CD4-positive, alpha-beta T cell treated with Interleukin-6 at 100 ng/mL for 8 hours (primary cell): ENCODE measurements around the gene NDOR1.
"Not testable (repeated sequence)": the region's sequence is repeated elsewhere in the genome, so short reads cannot be mapped to it uniquely, and the experiment has no call there.

Experiments
- DNase-seq: peaks from one replicate; pipeline ENCODE4 v3.0.0-alpha.2; 2020; ENCODE audit warnings: mixed read lengths, low spot score

Gene NDOR1

DNA sequence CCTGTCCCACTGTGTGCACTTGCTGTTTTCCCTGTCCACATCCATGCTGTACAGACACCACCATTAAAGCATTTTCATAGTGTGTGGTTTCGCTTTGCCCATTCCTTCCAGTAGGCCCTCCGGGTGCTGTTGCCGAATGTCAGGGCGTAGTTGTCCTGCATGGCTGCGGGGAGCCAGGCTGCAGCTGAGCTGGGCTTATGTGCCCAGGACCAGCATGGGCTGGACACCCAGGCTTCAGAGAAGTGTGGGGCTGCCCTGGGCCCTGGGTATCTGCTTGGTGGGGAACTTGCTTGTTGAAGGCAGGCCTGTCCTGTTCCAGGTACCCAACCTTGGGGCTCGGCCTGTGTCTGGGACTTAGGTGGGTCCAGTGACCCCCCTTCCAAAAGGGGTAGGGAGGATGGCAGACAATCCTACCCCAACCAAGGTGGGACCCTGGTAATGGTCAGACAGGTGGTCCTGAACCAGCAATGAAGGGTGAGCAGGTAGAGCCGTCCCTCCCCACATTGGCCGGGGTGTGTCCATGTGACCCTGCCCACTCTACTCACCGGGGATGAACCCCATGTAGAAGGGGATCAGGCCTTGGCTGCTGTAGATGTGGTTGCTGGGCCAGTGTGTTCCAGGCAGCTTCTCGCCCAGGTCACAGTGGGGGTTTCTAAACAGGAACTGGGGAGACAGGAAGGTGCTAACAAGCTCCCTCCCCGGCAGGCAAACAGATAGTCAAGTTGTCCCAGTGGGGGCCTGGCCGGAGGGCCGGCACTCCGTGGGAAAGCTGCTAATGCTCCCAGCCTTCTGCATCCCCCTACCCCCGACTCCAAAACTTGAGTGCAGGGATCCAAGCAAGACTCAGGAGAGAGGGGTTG lies 38.4 kb downstream of the NDOR1 start:
- no peak for DNase-seq

DNA sequence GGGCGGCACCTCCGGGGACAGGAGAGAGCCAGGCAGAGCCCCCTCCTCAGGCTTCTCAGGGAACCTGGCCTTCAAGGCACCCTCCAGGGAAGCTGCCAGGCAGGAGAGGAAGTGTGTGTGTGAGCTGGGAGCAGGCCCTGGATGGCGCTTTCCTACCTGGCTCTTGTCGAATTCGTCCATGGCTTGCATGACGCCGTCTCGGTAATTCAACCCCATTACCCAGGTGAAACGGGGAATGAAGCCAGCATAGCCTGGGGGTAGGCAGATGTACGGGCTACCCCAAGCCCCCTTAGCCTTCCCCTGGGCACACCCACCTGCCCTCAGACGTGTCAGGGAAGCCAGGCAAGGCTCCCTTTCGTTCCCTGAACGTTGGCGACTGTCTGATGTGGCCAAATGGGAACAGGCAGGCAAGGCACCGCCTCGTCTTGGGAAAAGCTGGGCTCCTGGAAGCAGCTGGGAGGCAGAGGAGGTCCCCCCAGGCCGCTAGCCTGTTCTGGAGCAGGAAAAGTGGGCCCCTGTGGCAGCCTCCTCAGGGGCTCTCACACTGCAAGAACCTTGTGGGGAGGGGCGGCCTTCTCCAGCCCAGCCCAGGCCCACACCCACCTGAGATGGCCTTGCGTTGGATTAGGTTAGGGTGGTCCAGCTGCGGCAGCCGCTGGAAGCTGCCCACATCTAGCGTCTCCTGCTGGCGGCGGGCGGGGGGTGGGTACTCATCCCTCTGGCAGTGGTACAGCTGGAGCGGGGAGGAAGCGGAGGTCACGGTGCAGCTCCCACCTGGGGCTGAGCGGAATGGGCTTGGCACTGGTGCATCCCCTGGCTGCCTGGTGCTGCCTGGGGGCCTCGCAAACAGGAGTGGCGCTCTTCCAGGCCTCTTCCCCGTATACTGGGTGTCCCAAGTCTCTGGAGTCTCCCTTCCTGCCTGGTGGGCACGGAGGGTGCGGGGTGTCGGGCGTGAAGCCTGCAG lies 39.3 kb downstream of the NDOR1 start:
- no peak for DNase-seq

DNA sequence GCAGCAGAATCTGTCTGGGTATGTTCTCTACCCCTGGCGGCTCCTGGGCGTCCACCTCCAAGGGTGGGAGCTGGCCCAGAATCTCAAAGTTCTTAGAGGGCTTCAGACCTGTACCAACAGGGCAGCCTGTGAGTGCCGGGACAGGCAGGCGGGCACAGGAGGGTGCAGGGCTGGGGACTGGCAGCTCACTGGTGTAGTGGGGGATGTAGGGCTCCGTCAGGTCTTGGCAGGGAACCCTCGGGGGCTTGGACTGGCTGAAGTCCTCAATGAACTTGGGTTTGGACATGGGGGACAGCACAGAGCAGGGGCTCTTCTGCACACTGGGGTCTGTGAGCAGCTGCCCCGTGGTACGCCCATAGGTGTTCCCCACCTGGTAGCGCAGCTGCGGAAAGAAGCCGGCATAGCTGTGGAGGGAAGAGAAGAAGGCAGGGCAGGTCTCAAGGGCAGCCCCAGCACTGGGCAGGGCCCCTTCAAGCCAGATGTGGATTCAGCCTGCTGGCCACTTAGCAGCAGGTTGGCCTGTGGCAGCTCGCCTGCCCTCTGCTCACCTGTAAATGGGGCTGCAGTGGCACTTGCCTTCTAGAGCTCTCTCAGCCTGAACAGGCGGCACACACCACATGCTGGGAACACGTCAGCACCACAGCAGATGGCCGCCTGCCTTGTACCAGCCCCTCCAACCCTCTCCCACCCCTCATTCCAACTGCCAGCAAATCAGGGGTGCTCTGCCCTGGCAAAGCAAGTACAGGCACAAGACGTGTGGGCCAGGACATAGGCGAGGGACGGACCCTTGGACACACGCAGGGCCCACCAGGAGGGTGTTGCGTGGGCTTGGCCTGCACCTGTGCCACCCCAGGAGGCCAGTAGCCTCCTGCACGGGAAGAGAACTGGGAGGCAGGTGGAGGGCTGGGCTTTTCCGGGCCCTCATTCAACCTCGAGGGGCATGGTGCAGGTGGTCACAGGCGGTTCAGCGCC lies 40.2 kb downstream of the NDOR1 start:
- no peak for DNase-seq

DNA sequence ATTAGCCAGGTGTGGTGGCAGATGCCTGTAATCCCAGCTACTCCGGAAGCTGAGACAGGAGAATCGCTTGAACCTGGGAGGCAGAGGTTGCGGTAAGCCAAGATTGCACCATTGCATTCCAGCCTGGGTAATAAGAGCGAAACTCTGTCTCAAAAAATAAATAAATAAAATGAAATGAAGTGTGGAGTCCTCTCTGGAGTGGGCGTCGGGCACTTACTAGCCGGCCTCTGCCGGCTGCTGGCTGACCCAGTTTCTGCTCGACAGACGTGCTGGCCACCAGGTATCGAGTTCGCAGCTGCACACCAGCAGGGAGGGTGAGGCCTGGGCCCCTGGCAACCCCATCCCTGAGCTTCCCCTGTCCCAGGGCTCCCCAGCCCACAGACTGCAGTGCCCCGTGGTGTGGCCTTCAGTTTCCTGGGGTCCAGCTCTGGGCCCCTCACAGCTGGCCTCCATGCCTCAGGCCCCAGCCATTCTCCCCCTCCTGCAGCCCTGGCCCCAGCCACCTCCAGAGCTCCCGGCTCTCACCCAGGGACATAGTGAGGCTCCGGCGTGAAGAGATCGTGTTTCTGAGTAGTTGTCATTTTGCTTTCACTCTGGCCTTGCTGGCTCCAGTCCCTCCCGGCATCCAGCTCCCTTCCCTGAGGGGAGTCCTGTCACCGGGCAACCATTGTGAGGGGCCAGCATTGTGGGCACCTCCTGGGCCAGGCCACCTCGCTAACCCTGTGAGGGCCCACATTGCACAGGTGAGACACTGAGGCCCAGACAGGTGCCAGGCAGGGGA lies 41.8 kb downstream of the NDOR1 start:
- DNase-seq: no peak

DNA sequence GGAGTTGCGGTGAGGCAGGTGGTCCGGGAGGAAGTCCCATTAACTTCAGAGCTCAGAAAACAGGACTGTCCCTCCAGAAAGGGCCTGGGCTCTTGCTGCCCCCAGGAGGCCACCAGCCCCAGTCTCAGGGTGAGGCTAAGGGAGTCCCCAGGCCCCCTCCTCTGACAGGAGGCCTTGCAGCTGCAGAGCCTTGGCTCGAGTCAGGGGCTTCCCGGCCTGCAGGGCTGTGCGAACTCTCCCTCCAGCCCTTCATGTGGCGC lies 42.3 kb downstream of the NDOR1 start:
- no peak for DNase-seq

DNA sequence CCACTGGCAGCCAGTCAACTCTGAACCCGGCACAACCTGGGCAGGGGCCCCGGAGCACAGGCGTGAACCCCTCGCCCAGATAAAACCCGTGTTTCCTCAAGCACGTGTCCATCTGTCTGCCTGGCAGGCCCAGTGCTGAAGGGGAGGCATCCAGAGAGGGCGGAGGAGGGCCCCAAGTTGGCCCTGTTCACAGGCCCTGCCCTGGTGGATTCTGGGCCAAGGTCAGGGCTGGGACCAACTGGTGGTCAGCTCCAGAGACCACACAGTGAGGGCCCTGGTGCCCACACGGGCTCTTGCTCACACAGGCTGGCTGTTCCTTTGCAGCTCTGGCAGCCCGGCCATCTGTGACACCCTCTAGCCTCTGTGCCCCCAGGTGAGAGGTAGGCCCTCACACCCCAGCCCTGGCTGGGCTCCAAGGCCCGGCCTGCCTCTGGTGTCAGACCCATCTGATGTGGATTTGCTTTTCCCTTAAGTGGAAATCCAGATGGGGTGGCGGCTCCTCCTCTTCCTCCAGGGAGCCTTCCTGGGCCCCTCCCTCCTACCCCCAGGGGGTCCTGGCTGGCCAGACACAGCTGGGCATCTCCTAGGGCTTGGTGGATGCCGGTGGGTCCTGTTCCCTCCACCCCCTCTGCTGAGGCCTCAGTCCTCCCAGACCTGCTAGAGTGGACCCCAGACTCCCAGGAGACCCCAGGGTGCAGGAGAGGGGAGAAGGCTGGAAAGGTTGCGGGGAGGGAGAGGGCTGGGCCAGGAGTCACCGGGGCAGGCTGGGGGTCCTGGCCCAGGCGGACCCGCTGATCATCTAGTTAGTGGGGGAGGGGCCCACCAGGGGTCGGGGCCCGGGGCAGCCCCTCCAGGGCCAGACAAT lies 45.1 kb downstream of the NDOR1 start:
- DNase-seq: no peak

DNA sequence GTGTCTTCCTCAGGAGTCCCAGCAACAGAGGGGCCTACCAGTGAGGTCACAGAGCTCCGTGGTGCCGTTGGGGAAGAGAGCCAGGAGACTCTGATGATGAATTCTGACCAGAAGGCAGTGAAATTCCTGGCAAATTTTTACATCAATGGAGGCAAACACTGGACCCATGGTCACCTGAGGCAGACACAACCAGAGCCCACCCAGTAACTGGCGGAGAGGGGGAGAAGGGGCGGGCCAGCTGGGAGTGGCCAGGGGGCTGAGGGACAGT lies 45.6 kb downstream of the NDOR1 start, which contains the start of gene STPG3:
STPG3 (plus strand) TSS at position 93 of the 268 bp plus-strand sequence; CDS start at position 94, 1 bp downstream.
- no peak for DNase-seq

DNA sequence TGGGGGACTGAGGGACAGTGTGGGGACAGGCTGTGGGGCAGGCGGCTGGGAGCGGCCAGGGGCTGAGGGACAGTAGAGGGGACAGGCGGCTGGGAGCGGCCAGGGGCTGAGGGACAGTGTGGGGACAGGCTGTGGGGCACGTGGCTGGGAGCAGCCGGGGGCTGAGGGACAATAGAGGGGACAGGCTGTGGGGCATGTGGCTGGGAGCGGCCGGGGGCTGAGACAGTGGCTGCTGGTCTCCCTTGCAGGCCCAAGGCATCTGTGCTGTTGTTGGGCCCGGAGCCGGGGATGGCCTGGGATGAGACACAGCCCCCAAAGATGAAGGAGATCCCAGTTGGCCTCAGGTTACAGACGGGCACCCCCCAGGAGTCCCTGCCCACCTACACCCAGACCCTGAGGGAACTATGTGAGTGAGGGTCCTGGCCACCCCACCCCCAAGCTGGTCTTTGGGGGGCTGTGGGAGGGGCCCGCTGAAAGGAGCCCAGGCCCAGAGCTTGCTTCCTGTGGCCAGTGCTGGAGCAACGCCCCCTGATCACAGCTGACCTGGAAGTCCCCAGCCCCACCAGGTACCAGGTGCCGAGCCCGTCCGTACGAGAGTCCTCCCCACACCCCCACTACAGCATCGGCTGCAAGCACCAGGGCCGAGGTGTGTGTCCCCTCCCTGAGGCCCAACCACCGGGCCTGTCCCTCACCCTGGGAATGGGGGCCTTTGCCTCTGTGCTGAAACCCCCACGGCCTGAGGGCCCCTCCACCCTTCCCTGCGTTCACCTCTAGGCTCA lies 46.2 kb downstream of the NDOR1 start:
- no peak for DNase-seq

DNA sequence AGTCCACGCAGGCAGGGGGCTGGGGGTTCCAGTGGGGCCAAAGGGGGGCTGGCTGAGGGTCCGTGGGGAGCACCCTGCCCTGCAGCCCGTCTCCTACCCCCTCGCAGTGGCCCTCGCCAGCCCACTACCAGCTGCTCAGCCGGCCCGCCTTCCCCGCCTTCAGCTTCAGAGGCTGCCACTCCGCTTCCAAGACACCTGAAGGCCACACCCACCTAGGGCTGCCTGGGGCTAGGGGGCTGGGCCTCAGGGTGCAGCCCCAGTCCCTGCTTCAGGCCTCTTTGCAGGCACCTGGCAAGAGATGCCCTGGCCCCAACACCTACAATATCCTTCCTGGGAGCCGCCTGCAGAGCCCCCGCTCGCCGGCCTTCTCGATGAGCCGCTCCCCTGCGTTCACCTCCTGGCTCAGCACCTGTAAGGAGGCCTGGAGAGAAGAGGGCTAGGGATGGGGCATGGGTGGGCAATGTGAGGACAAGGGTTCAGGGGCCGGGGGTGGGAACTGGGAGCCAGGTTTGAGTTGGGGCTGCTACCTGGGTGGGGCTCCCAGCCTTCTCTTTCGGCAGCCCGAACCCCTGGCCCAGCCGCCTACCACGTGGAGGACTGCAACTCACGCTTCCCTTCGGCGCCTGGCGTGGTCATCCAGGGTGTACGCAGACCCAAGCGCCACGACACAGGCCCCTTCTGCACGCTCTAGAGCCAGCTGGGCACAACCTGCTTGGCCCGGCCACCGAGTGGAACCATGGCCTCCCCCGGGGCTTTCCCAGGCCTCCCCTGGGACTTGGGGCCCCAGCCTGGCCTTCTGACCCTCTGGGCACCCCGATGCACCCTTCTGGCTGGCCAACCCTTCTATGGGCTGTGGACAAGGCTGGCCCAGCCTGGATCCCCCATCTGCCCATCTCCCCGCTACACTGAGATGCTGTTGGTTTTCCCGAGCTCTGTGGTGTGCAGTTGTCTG lies 47.3 kb downstream of the NDOR1 start:
- no peak for DNase-seq

DNA sequence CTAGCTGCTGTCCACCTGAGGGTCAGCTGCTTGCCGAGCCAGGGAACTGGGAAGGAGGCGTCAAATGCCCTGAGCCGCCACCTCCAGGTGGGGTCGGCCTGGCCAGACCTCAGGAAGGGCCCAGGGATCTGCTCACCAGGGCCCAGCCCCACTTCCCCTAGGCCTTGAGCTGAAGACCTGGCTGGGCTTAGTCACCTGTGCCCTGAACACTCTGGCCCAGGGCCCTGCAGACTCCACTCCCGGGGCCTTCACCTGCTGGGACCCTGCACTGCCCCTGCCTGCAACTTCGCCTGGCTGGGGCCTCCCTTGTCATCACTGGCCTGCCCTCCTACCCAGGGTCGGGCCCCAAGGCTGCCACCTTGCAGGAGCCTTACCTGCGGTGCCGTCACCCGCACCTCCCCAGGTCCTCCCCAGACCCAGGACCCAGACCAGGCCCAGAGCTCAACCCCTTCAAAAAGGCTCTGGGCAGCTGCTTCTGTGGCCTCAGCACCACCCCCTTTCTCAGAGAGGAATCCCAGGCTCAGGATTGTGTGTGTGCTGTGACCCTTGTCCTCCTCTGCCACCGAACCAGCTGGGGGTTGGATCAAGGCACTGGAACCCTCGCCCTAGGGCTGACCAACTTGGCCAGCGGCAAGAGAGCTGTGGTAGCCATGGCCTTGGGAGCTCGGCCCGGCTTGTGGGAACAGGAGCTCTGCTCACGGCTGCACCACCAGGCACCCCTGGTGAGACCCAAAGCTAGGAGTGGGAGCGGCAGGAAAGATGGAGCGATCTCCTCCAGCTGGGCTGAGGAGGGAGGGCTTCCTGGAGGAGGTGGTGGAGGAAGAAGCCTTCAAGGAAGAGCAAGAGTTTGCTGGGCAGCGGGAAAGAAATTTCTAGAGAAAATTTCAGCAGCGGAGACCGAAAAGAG lies 48.5 kb downstream of the NDOR1 start:
- no peak for DNase-seq

DNA sequence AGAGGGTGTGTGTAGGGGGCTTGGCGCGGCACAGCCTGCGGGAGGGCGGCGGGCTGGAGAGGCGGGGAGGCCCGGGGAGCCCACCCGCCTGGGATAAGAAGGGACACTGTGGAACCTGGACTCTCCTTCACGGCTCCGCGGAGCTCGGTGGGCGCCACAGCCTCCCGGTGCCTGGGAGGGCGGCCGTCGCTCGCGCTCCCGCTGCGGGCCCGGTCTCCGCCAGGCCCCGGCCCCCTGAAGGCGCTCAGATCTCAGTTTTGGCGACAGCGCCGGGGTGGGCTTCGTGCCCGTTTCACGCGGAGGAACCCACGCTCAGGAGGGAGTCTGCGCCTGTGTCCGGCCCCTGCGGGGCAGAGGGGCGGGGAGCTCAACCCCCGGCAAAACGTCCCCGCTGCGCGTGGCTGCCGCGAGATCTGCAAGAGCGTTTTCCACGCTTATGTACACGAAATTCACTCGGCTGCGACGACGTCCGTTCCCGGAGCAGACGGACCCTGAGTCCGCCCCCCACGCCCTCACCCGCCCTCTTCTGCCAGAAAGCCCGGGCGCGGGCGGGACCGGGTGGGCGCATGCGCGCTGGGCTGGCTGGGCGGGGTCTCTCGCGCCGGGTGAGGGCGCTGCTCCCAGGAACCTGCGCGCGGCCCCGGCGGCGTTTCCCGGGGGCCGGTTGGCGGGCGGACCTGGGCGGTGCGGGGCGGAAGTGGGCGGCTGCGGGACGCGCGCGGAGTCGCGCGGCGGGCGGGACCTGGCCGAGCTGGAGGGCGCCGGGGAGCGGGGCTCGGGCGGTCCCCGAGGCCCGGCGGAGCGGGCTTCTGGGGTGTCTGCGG lies 49.3 kb downstream of the NDOR1 start, which contains the start of gene NELFB:
NELFB (plus strand) TSS at position 704 of the 824 bp plus-strand sequence.
- DNase-seq: peak; percentile 93

DNA sequence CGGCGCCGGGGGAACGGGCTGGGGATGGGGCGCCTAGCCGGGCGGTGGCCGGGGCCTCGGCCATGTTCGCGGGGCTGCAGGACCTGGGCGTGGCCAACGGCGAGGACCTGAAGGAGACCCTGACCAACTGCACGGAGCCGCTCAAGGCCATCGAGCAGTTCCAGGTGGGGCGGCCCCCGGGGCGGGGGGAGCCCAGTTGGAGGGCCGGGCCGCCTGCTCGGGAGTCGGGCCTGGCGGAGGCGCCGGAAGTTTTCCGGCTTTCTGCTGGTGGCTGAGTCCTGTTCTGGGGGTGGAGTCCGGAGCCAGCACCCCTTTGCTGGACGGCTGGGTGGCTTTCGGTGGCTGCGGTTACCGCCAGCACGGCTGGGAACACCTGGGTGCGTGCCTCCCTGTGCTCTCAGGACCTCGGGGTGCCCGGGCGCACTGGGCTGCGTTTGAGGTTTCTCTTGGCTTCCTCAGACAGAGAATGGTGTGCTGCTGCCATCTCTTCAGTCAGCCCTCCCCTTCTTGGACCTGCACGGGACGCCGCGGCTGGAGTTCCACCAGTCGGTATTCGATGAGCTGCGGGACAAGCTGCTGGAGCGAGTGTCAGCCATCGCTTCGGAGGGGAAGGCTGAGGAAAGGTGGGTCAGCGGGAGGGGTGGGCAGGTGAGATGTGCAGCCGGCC lies 50.1 kb downstream of the NDOR1 start:
- DNase-seq: peak; percentile 29

DNA sequence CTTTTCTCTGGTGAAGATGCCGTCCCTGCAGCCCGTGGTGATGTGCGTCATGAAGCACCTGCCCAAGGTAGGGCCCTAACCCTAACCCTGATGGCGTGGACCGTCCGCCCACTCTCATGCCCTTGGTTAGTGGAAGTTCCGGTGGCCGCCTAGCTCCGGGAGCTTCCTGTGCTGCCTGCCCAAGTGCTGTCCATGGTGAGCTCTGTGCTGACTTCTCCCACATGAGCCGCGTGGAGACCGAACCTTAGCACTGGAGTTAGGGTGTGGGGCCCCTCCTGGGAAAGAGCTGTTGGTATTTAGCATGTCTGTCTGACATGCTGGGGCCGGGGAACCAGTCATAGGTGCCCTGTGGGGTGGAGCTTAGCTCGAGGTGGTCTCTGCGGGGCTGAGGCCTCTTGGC lies 50.9 kb downstream of the NDOR1 start:
- DNase-seq: no peak

DNA sequence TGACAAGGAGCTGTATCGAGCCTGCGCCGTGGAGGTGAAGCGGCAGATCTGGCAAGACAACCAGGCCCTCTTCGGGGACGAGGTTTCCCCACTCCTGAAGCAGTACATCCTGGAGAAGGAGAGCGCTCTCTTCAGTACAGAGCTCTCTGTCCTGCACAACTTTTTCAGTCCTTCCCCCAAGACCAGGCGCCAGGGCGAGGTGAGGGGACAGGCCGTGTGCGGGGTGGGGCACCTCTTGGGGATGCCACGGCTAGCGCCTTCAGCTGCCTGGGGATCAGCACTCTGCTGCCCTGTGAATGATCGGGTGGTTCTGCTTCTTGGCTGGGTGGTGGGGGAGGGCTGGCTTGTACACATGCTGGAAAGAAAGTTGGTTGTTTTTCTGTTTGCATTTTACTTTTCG lies 51.4 kb downstream of the NDOR1 start:
- DNase-seq: no peak

DNA sequence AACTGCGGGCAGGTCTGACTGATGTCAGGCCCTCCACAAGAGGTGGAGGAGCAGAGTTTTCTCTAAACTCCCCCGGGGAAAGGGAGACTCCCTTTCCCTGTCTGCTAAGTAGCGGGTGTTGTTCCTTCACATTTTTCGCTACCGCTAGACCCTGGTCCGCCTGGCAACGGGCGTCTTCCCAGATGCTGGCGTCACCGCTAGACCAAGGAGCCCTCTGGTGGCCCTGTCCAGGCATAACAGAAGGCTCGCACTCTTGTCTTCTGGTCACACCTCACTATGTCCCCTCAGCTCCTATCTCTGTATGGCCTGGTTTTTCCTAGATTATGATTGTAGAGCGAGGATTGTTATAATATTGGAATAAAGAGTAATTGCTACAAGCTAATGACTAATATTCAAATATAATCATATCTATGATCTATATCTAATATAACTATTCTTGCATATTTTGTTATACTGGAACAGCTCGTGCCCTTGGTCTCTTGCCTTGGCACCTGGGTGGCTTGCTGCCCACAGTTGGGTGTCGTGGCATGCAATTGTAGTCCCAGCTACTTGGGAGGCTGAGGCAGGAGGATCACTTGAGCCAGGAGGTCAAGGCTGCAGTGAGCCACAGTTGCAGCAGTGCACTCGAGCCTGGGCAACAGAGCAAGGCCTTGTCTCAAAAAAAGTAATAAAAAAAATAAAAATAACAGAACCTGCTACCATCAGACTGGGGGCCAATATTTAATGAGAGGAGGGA lies 56.8 kb downstream of the NDOR1 start:
- DNase-seq: not testable (repeated sequence)
